ENCODE data around the gene MYL7.
"Not testable (repeated sequence)": the region's sequence is repeated elsewhere in the genome, so short reads cannot be mapped to it uniquely, and the experiment has no call there.

Gene MYL7

DNA sequence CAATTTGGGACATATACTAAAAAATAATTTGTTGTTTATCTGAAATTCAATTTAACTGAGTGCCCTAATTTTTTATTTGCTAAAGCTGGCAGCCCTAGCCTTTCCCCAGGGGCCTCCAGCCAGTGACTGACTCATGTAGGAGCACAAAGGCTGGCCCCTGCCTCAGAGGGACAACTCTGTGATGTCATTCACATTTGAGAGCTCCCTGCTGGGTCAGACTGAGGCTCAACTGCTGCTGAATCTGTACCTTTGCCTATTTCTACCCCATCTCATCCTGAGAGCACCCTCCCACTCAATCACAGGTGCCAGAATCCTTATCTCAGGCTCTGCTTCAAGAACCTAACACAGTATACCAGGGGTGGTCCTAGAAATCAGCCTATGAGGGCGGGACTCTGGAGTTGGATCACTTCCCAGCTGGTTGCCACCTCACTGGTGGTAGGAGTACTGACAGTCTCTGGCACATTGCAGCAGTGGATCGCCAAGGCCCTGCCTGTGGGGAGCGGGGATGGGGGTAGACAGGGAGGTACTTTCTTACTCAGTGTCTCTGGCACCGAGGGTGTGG lies 36.5 kb upstream of the MYL7 start:
- H3K36me3 ChIP-seq (ENCODE audit: insufficient read depth, low read length), result no peaks in the 10 kb centered on the region
- no peak overlapping the region for H3K9ac ChIP-seq (ENCODE audit: low read depth, low read length)
- H3K4me1 ChIP-seq (ENCODE audit: insufficient read depth, low read length), result peaks cover 9% of the 10 kb centered on the region; the same call in 1 of the 2 replicates
- no peaks in the 10 kb centered on the region; the same call in 1 of the 2 replicates for H3K9me3 ChIP-seq (ENCODE audit: control insufficient read depth, insufficient read depth, low read length)

DNA sequence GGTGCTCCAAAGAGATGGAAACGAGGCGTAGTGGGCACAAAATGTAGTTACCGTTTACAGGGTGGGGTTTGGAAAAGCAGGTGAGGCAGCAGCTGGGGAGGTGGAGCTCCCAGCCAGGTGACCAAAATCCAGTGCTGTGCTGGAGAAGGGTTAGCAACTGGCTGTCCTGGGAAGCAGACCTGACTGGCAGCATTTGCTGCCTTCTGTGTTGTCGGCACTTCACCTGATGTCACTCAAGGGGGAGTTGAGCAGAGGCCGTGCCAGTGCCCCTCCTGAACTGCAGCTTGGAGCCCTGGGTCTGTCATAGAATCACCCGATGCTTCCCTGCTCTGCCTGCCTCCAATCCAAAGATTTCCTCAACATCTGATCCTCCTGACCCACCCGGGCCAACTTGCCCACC lies 35.4 kb upstream of the MYL7 start:
- H3K9ac ChIP-seq (ENCODE audit: low read depth, low read length), result no peak overlapping the region
- H3K9me3 ChIP-seq (ENCODE audit: control insufficient read depth, insufficient read depth, low read length), result no peaks in the 10 kb centered on the region

DNA sequence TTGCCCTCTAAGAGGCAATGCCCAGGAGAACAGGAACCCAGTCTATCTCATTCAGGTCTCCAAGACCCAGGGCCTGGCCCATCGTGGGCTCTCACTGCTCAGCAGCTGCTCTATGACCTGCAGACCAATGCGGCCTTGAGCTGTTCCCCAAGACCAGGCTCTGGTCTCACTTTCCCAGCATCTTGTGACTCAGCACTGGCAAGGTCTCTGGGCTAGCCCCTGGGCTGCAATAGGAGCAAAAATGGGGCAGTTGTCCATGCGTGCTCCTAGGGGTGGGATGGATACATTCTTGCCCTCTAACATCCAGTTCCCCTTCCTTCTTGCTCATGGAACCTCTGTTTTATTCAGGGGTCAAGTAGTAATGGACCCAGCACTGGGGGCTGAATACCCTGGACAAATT lies 34.6 kb upstream of the MYL7 start:
- Histone ChIP-seq H3K36me3 (ENCODE audit: insufficient read depth, low read length) (no peaks in the 10 kb centered on the region), H3K4me1 (ENCODE audit: insufficient read depth, low read length) (peaks cover 9% of the 10 kb centered on the region; the same call in 1 of the 2 replicates), H3K9me3 (ENCODE audit: control insufficient read depth, insufficient read depth, low read length) (no peaks in the 10 kb centered on the region), H3K9ac (ENCODE audit: low read depth, low read length) (no peak overlapping the region)

More for the DNA sequence above, 35.4 kb upstream of the MYL7 start:
- no peaks in the 10 kb centered on the region for H3K36me3 ChIP-seq (ENCODE audit: insufficient read depth, low read length)
- H3K4me1 ChIP-seq (ENCODE audit: insufficient read depth, low read length), result peaks cover 9% of the 10 kb centered on the region; the same call in 1 of the 2 replicates

DNA sequence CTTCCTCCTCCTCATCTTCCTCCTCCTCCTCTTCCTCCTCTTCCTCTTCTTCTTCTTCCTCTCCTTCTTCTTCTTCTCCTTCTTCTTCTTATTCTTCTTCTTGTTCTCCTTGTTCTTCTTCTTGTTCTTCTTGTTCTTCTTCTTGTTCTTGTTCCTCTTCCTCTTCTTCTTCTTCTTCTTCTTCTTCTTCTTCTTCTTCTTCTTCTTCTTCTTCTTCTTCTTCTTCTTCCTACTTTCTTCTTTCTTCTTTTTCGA lies 33.5 kb upstream of the MYL7 start:
- H3K9me3 ChIP-seq (ENCODE audit: control insufficient read depth, insufficient read depth, low read length); H3K4me1 ChIP-seq (ENCODE audit: insufficient read depth, low read length); H3K36me3 ChIP-seq (ENCODE audit: insufficient read depth, low read length); H3K9ac ChIP-seq (ENCODE audit: low read depth, low read length): not testable (repeated sequence)

DNA sequence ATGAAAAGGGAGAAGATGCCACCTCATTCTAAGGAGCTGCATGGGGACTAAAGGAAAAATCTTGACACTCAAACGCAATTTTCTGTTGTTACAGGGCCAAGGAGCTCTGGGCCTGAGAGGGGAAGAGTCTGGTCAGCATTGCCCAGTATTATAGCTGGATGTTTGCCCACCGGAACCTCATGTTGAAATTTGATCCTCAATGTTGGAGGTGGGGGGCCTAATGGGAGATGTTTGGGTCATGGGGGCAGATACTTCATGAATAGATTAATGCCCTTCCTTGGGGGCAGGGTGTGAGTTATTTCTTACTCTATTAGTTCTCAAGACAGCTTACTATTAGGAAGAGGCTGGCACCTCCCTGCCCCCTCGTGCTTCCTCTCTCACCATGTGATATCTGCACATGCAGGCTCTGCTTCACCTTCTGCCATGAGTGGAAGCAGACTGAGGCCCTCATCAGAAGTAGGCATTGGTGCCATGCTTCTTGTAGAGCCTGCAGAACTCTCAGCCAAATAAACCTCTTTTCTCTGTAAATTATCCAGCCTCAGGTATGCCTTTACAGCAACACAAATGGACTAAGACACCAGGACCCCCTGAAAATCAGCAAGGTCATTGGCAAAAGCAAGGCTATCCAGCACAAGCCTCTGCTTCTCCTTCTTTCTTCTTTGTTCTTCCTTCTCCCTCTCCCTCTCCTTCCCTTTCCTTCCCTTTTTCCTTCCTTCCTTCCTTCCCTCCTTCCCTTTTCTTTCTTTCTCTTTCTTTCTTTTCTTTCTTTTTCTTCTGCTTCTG lies 33.0 kb upstream of the MYL7 start:
- Histone ChIP-seq H3K4me1 (ENCODE audit: insufficient read depth, low read length) (peaks cover 9% of the 10 kb centered on the region; the same call in 1 of the 2 replicates), H3K9ac (ENCODE audit: low read depth, low read length) (no peak overlapping the region)

DNA sequence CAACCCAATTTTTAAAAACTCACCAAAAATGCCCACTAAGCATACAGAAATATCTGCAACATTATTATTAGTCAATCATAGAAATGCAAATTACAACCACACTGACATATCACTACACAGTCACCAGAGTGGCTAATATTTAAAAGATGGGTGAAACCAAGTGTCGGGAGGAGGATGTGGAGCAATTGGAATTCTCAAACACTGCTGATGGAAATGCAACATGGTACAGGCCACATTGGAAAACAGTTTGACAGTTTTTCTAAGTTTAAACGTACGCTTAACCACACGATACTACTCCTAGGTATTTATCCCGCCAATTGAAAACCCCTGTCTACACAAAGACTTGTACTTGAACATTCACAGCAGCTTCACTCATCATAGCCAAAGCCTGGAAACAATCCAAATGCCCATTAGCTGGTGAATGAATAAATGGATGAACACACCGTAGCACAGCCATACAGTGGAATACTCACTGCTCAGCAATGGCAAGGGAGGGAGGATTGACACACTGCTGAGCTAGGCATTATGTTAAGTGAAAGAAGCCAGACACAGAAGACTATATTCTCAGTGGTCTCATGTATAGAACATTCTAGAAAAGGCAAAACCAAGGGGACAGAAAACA lies 31.8 kb upstream of the MYL7 start:
- no peak overlapping the region for H3K9ac ChIP-seq (ENCODE audit: low read depth, low read length)
- H3K36me3 ChIP-seq (ENCODE audit: insufficient read depth, low read length), result no peaks in the 10 kb centered on the region
- H3K4me1 ChIP-seq (ENCODE audit: insufficient read depth, low read length), result peaks cover 7% of the 10 kb centered on the region; the same call in 1 of the 2 replicates
- H3K9me3 ChIP-seq (ENCODE audit: control insufficient read depth, insufficient read depth, low read length), result no peaks in the 10 kb centered on the region

More for the DNA sequence above, 33.0 kb upstream of the MYL7 start:
- H3K9me3 ChIP-seq (ENCODE audit: control insufficient read depth, insufficient read depth, low read length), result no peaks in the 10 kb centered on the region
- no peaks in the 10 kb centered on the region for H3K36me3 ChIP-seq (ENCODE audit: insufficient read depth, low read length)

DNA sequence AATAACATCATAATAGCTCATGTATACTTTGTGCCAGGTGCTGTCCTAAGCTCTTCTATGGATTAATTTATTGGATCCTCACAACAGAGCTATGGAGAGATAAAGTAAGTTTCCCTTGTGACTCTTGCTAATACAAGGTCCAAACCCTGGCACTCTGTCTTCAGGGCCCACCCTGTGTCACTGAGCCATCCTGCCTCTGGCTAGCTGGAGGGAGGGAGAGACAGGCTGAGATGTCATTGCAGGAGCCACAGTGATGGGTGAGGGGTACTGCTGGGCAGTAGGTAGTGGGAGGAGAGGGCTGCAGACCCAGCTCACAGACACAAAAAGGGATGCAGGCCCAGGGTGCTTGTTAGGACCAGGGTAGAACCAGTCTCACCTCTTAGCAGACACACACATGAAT lies 31.2 kb upstream of the MYL7 start:
- Histone ChIP-seq H3K9me3 (ENCODE audit: control insufficient read depth, insufficient read depth, low read length) (no peaks in the 10 kb centered on the region), H3K4me1 (ENCODE audit: insufficient read depth, low read length) (peaks cover 3% of the 10 kb centered on the region; the same call in 1 of the 2 replicates), H3K9ac (ENCODE audit: low read depth, low read length) (no peak overlapping the region), H3K36me3 (ENCODE audit: insufficient read depth, low read length) (no peaks in the 10 kb centered on the region)

DNA sequence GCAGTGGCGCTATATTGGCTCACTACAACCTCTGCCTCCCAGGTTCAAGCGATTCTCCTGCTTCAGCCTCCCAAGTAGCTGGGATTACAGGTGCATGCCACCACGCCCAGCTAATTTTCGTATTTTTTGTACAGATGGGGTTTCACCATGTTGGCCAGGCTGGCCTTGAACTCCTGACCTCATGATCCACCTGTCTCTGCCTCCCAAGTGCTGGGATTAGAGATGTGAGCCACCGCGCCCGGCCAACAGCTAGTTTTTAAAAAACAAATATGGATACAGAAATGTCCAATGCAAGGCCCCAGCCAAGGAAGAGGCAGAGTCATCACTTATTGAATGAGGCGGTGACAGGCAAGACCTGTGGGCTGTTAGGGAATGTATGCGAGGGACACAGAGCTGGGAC lies 30.8 kb upstream of the MYL7 start:
- H3K4me1 ChIP-seq (ENCODE audit: insufficient read depth, low read length); H3K9ac ChIP-seq (ENCODE audit: low read depth, low read length); H3K36me3 ChIP-seq (ENCODE audit: insufficient read depth, low read length); H3K9me3 ChIP-seq (ENCODE audit: control insufficient read depth, insufficient read depth, low read length): not testable (repeated sequence)

DNA sequence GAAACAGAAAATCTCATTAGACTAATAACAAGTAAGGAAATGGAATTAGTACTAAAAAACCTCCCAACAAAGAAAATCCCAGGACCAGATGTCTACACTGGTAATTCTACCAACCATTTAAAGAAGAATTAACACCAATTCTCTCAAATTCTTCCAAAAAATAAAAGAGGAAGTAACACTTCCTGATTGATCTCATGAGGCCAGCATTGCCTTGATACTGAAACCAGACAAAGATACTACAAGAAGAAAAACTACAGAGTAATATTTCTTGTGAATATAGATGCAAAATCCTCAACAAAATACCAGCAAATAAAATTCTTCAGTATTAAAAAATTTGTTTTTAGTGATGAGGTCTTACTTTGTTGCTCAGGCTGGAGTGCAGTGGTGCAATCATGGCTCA lies 26.8 kb upstream of the MYL7 start:
- H3K9ac ChIP-seq (ENCODE audit: low read depth, low read length), result no peak overlapping the region
- peaks cover 11% of the 10 kb centered on the region; the same call in 1 of the 2 replicates for H3K4me1 ChIP-seq (ENCODE audit: insufficient read depth, low read length)
- no peaks in the 10 kb centered on the region for H3K9me3 ChIP-seq (ENCODE audit: control insufficient read depth, insufficient read depth, low read length)
- H3K36me3 ChIP-seq (ENCODE audit: insufficient read depth, low read length), result no peaks in the 10 kb centered on the region

DNA sequence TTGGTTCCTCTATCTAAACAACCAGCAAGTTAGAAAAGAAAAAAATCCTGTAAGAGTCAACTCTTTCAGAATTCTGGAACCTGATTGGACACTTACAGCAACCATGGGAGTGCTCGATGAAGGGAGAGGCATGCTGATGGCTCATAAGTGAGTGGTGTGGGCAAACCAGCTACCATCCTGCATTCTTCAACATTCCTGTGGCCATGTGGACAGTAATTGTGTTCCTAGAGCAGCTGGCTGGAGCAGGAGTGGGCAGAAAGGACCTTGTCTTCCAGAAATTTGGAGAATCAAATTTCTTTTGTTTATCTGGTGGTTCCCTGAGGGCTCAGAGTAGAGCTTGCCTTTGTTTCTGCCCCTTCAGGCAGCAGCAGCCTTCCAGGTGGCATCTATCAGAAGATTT lies 22.5 kb upstream of the MYL7 start:
- H3K9me3 ChIP-seq (ENCODE audit: control insufficient read depth, insufficient read depth, low read length), result no peaks in the 10 kb centered on the region
- H3K4me1 ChIP-seq (ENCODE audit: insufficient read depth, low read length), result peaks cover 12% of the 10 kb centered on the region; the same call in 1 of the 2 replicates
- H3K9ac ChIP-seq (ENCODE audit: low read depth, low read length), result no peak overlapping the region
- H3K36me3 ChIP-seq (ENCODE audit: insufficient read depth, low read length), result no peaks in the 10 kb centered on the region

DNA sequence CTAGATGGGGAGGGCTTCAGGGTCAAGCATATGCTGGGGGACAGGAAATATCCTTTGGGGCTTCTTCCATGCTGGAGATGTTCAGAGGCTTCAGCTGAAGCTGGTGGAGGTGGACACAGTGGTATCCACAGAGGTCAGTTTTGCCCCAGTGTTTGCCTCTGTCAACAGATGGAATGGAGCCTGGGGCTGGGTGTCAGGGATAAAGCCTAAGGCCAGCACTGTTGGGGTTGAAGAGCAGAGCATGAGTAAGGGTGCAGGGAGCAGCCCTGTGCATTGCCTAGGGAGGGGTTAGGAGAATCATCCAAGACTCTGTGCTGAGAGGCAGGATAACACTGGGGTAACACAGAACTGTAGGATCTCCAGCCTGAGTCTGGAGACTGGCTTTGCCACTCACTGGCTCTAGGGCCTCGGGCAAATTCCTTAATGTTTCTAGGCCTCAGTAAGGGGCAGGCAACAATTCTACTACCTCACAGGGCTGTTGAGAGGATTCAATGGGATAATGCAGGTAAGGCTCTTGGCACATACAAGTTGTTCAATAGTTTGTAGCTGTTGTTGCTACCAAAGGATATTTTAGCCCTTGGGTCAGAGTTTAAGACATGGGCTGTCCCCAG lies 21.8 kb upstream of the MYL7 start:
- Histone ChIP-seq H3K4me1 (ENCODE audit: insufficient read depth, low read length) (peaks cover 12% of the 10 kb centered on the region; the same call in 1 of the 2 replicates), H3K9me3 (ENCODE audit: control insufficient read depth, insufficient read depth, low read length) (no peaks in the 10 kb centered on the region), H3K36me3 (ENCODE audit: insufficient read depth, low read length) (no peaks in the 10 kb centered on the region), H3K9ac (ENCODE audit: low read depth, low read length) (no peak overlapping the region)

DNA sequence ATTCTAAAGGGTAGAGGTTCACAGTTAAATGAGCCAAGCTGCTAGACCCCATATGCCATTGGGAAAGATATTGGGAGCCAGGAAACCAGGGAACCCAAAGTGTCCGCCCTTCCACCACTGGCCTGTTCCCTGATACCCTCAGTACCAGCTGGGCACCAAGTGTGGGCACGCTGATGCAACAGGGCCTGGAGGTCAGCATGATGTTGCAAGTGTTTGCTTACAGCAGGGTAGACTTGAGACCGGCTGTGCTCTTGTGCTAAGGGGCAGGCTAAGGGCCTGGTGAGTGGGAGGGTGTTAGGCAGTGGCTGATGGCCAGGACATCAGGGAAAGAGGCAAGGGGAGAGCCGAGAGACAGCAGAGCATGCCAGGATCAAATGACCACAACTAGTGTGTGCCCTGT lies 21.0 kb upstream of the MYL7 start:
- Histone ChIP-seq H3K9me3 (ENCODE audit: control insufficient read depth, insufficient read depth, low read length) (no peaks in the 10 kb centered on the region), H3K9ac (ENCODE audit: low read depth, low read length) (no peak overlapping the region), H3K36me3 (ENCODE audit: insufficient read depth, low read length) (no peaks in the 10 kb centered on the region), H3K4me1 (ENCODE audit: insufficient read depth, low read length) (peaks cover 12% of the 10 kb centered on the region; the same call in 1 of the 2 replicates)

DNA sequence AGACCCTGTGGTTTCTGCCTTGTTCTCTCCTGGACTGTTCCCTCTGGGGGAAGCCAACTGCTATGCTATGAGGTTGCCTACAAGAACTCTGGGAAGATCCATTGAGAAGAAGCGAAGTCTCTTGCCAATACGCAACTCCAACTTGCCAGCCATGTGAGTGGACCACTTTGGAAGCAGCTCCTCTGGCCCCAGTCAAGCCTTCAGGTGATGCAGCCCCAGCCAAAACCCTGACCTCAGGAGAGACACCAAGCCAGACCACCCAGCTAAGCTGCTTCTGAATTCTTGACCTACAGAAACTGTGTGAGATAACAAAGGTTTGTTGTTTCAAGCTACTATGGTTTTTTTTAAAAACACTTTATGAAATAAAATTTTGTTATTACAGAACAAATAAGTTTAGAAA lies 20.2 kb upstream of the MYL7 start:
- H3K36me3 ChIP-seq (ENCODE audit: insufficient read depth, low read length), result no peaks in the 10 kb centered on the region
- peaks cover 12% of the 10 kb centered on the region; the same call in 1 of the 2 replicates for H3K4me1 ChIP-seq (ENCODE audit: insufficient read depth, low read length)
- no peak overlapping the region for H3K9ac ChIP-seq (ENCODE audit: low read depth, low read length)
- H3K9me3 ChIP-seq (ENCODE audit: control insufficient read depth, insufficient read depth, low read length), result no peaks in the 10 kb centered on the region

DNA sequence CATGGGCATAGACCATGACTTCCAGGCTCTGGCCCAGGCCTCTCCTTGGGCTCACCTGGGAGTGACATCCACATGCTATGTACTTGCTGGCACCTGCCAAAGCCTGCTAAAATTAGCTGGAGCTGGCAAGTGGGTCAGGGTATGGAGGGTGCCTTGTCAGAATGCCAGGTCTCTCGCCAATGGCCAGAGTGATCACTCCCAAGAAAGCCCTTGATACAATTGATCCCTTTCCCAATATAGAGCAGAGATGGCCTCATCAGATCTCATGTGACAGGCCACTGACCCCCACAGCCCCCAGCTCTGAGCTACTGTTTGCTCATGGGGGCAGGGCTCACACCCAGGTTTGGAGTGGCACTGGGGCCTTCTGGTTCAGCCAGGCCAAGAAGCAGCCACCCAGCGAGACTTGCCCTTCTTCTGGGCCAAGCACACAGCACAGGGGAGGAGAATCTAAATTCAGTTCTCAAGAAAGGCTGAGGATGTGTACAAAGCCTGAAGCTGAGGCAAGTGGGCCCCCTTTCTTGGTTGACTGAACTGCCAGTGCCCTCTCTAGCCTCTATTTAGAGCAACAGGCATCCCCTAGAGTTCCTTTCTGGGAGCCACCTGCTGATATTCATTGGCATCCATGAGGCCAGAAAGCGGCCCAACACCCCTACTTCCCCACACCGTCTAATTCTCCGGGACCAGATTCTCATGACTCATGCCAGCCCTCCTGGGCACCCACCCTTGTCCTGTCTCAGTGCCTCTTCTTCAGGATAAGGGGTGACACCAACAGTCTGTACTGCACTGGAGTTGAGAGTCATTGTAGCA lies 18.9 kb upstream of the MYL7 start:
- H3K4me1 ChIP-seq (ENCODE audit: insufficient read depth, low read length), result peaks cover 12% of the 10 kb centered on the region; the same call in 1 of the 2 replicates
- no peaks in the 10 kb centered on the region for H3K36me3 ChIP-seq (ENCODE audit: insufficient read depth, low read length)
- no peaks in the 10 kb centered on the region for H3K9me3 ChIP-seq (ENCODE audit: control insufficient read depth, insufficient read depth, low read length)
- H3K9ac ChIP-seq (ENCODE audit: low read depth, low read length), result no peak overlapping the region

Measured in ES-I3 (cell line).